GM18526 (cell line): ENCODE measurements around the gene LILRA5.

Source experiments
- POLR2A ChIP-seq: IDR thresholded peaks from 3 replicates; pipeline ENCODE4 v1.6.1; 2011; ENCODE audit not compliant: insufficient read length; ENCODE audit errors: extremely low read depth

Gene LILRA5

GRCh38 chr19:54335979-54336892, 23.3 kb upstream of the LILRA5 start:
- TF ChIP-seq POLR2A = no peak

- TF ChIP-seq POLR2A = no peak
These were observed 22.2 kb upstream of the LILRA5 start for GRCh38 chr19:54335164-54335563.

- no peak for TF ChIP-seq POLR2A
These were observed 20.8 kb upstream of the LILRA5 start for GRCh38 chr19:54333586-54334298.

DNA sequence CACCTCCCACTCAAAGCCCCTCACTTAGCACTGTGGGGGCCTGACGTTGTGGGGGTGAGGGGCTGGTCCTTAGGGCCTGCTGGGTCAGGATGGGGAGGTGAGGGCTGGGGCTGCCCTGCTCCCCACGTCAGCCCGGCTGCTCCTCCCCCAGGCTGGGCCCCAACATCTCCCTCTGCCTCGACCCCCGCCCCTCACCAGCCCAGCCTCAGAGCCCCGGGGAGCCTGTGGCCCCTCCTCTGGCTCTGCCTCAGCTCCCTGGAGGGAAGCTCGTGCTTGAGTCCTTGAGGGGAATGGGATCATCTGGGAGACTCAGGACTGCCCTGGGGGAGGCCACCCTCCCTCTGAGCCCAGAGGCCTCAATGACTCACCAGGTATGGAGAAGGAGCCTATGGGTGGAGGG, 19.2 kb upstream of the LILRA5 start:
- no peak for TF ChIP-seq POLR2A

GRCh38 chr19:54331626-54332025, 18.7 kb upstream of the LILRA5 start:
- no peak for TF ChIP-seq POLR2A

GRCh38 chr19:54329476-54330165, 16.7 kb upstream of the LILRA5 start:
- no peak for TF ChIP-seq POLR2A

DNA sequence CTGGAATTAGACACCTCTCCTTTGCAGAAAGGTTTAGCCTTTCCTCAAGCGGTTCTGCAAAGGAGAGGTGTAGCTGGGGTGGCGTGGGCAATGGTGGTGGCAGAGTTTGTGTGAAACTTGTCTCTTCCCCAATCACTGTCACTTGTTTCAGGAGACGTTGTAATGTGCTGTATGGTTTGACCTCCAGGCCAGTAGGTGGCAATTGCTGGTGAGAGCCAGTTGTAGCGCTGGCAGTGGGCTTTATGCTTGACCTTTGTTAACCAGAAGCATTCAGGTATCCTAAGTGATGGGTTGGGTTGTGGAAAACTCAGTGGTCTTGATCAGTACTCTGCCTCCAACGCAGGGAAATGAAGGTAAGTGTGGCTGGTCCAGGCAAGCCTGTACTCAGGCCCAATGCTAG, 12.7 kb upstream of the LILRA5 start:
- no peak for TF ChIP-seq POLR2A

DNA sequence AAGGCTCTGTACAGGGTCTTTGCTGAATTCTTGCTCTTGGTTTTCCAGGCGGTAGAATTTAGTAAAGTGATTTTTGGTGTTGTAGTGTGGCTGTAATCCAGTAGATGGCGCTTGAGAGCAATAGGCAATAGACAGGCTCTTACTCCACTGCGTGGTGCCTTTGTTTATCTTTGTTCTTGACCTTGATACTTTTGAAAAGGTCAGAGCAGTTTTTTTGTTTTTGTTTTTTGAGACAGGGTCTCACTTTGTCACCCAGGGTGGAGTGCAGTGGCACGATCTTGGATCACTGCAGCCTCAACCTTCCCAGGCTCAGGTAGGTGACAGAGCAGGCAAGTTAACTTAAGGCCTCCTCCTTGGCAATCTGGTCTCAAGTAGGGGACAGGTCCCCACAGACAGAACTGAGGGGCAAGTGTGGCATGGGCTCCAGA, 12.2 kb upstream of the LILRA5 start:
- TF ChIP-seq POLR2A = no peak

GRCh38 chr19:54324071-54324470, 11.1 kb upstream of the LILRA5 start:
- TF ChIP-seq POLR2A = no peak

DNA sequence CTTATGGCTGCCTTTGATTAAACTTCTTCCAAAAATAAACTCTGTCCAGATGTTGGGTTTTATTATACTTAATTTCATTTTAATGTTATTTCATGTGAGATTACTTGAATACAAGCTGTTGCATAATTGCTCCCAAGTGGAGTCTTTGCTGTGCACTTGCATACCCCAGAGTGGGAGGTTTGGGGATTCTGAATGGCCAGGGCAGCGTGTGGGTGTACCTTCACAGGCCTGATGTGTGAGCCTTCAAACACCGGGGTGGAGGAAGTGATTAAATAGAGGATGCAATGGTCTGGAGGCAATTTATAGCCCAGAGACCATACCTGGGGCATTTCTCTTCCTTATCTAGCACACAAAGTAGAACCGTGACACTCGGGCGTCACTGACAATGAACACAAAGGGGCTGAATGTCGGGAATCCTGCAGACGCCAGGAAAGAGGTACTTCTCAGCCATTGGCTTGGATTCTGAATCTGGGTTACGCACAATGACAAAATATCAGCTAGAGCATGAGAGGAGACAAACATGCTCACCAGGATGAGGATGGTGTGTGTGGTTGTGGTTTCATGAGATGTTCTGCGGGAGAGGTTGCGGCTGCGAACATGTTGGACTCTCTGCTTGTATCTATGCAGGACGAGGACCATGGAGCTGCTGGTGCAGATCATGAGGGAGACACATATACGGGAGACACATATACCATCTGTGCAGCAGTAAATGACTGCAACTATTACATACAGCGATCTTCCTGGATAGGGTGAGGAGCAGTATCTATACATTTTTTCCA, 7.1 kb upstream of the LILRA5 start:
- no peak for TF ChIP-seq POLR2A

GRCh38 chr19:54319049-54319448, 6.1 kb upstream of the LILRA5 start:
- no peak for TF ChIP-seq POLR2A

- TF ChIP-seq POLR2A = no peak
These were observed 4.9 kb upstream of the LILRA5 start for GRCh38 chr19:54317965-54318240.

- no peak for TF ChIP-seq POLR2A
These were observed 4.4 kb upstream of the LILRA5 start for GRCh38 chr19:54317108-54317964.

- TF ChIP-seq POLR2A = no peak
These were observed 3.8 kb upstream of the LILRA5 start for GRCh38 chr19:54316746-54317107.
